ENCODE results near the gene CAMSAP2.

CAMSAP2 gene

GRCh38 chr1:200862713-200863415, 124.2 kb downstream of the CAMSAP2 start:
- no peak for TF ChIP-seq CTCF (IDR thresholded peaks at IDR 0.05)
- Histone ChIP-seq H3K4me3 (ENCODE audit: low read depth in 1 of 2, low read length in 1 of 2) (no peak overlapping the region), H3K9me3 (no peaks in the 10 kb centered on the region), H3K27me3 (no peaks in the 10 kb centered on the region), H3K27ac (no peak overlapping the region), H3K4me1 (ENCODE audit: control insufficient read depth in 1 of 2, insufficient read depth in 1 of 2, low read depth in 1 of 2, low read length in 1 of 2) (peaks cover 10 to 22% of the 10 kb centered on the region in 2 experiments), H3K36me3 (no peaks in the 10 kb centered on the region)

DNA sequence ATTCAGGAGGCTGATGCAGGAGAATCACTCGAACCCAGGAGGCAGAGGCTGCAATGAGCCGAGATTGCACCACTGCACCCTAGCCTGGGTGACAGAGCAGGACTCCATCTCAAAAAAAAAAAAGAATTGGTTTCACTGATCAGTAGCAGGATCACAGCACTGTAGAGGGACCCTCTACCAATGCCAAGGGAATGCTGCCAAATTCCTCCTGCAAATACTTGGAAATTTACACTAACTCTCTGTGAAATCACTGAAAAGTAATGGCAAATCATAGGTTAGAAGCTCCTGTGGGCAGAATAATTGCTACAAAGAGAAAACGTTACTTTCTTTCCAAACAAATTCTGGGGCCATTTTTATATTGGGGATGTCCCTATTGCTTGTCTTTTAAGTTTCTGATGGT, 127.4 kb downstream of the CAMSAP2 start:
- Histone ChIP-seq H3K4me1 (ENCODE audit: control insufficient read depth in 1 of 2, insufficient read depth in 1 of 2, low read depth in 1 of 2, low read length in 1 of 2) (peaks cover 10 to 16% of the 10 kb centered on the region in 2 experiments), H3K27me3 (no peaks in the 10 kb centered on the region), H3K9me3 (no peaks in the 10 kb centered on the region), H3K27ac (no peak overlapping the region), H3K36me3 (no peaks in the 10 kb centered on the region), H3K4me3 (ENCODE audit: low read depth in 1 of 2, low read length in 1 of 2) (no peak overlapping the region)
- TF ChIP-seq CTCF (IDR thresholded peaks at IDR 0.05), result no peak

- no peak for TF ChIP-seq CTCF (IDR thresholded peaks at IDR 0.05)
- Histone ChIP-seq H3K27me3 (no peaks in the 10 kb centered on the region), H3K27ac (no peak overlapping the region), H3K4me1 (ENCODE audit: control insufficient read depth in 1 of 2, insufficient read depth in 1 of 2, low read depth in 1 of 2, low read length in 1 of 2) (peaks cover 12 to 20% of the 10 kb centered on the region in 2 experiments), H3K36me3 (no peaks in the 10 kb centered on the region), H3K9me3 (no peaks in the 10 kb centered on the region), H3K4me3 (ENCODE audit: low read depth in 1 of 2, low read length in 1 of 2) (no peak overlapping the region)
These were observed 127.8 kb downstream of the CAMSAP2 start for GRCh38 chr1:200866521-200866920.

GRCh38 chr1:200867018-200867811, 128.5 kb downstream of the CAMSAP2 start:
- peaks cover 12 to 22% of the 10 kb centered on the region in 2 experiments for H3K4me1 ChIP-seq (ENCODE audit: control insufficient read depth in 1 of 2, insufficient read depth in 1 of 2, low read depth in 1 of 2, low read length in 1 of 2)
- H3K9me3 ChIP-seq, result no peaks in the 10 kb centered on the region
- no peak overlapping the region for H3K27ac ChIP-seq
- H3K36me3 ChIP-seq, result no peaks in the 10 kb centered on the region
- H3K27me3 ChIP-seq, result no peaks in the 10 kb centered on the region
- H3K4me3 ChIP-seq (ENCODE audit: low read depth in 1 of 2, low read length in 1 of 2), result no peak overlapping the region
- no peak for TF ChIP-seq CTCF (IDR thresholded peaks at IDR 0.05)

DNA sequence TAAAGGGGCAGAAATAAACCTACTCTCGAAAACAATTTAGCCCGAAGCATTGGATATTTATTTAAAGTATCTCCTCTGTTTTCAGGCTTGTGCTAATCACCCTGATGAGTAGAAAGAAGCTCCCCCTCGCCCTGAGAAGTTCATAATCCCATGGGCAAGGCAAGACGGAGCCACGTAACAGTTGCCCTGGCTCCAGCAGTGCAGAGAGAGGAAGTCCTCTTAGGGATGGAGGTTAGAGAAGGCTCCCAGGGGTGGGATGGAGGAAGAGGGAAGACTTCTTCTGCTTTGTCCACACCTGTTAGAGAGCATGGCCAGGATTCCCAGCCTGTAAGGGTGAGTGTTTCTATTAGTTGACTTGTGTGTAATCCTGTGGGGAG, 130.7 kb downstream of the CAMSAP2 start:
- no peak overlapping the region for H3K27ac ChIP-seq
- peaks cover 25 to 37% of the 10 kb centered on the region in 2 experiments for H3K4me1 ChIP-seq (ENCODE audit: control insufficient read depth in 1 of 2, insufficient read depth in 1 of 2, low read depth in 1 of 2, low read length in 1 of 2)
- no peak overlapping the region for H3K4me3 ChIP-seq (ENCODE audit: low read depth in 1 of 2, low read length in 1 of 2)
- no peak for TF ChIP-seq CTCF (IDR thresholded peaks at IDR 0.05)
- peaks cover 20% of the 10 kb centered on the region for H3K27me3 ChIP-seq
- H3K36me3 ChIP-seq, result no peaks in the 10 kb centered on the region
- no peaks in the 10 kb centered on the region for H3K9me3 ChIP-seq

Data from neutrophil (primary cell).